ENCODE measurements around the gene SEMA6B. TPM values are rescaled to one million over a fixed set of nuclear protein-coding genes. Genes with fewer than 3 reads are reported as not detected.

The SEMA6B gene
- total and polyA plus RNA-seq, 4 donors, result 8.7 to 66.8 (median 38.9) TPM

GRCh38 chr19:4539693-4540581, 19.5 kb downstream of the SEMA6B start, which contains the start of gene LRG1:
LRG1 (minus strand) TSS chr19:4540036; CDS start chr19:4540013, 23 bp downstream.
- no peak for DNase-seq (ENCODE audit: low read depth in 4 of 6, low spot score in 6 of 6)
- Histone ChIP-seq H3K4me3 (ENCODE audit: low read depth, low read length) (no peak within 1 kb of the TSS), H3K36me3 (ENCODE audit: control insufficient read depth, insufficient read depth, low read length) (peaks cover 22% of the 10 kb centered on the region), H3K27ac (ENCODE audit: low read depth, low read length) (no peak within 1 kb of the TSS), H3K9me3 (ENCODE audit: control insufficient read depth, insufficient read depth, low read length) (no peaks in the 10 kb centered on the region), H3K4me1 (ENCODE audit: control insufficient read depth, insufficient read depth, low read length) (peaks cover 14% of the 10 kb centered on the region), H3K27me3 (ENCODE audit: control insufficient read depth, insufficient read depth, low read length) (no peaks in the 10 kb centered on the region)
- WGBS (ENCODE audit: insufficient coverage), result 72% methylated on average over 9 of the region's 14 CpGs

- H3K27me3 ChIP-seq (ENCODE audit: control insufficient read depth, insufficient read depth, low read length), result no peaks in the 10 kb centered on the region
- H3K4me1 ChIP-seq (ENCODE audit: control insufficient read depth, insufficient read depth, low read length), result peaks cover 21% of the 10 kb centered on the region
- whole genome bisulfite sequencing (ENCODE audit: insufficient coverage), result 92% methylated on average over 2 of the region's 3 CpGs
- no peak for DNase-seq (ENCODE audit: low read depth in 4 of 6, low spot score in 6 of 6)
- peaks cover 17% of the 10 kb centered on the region for H3K36me3 ChIP-seq (ENCODE audit: control insufficient read depth, insufficient read depth, low read length)
- no peaks in the 10 kb centered on the region for H3K9me3 ChIP-seq (ENCODE audit: control insufficient read depth, insufficient read depth, low read length)
- no peak overlapping the region for H3K27ac ChIP-seq (ENCODE audit: low read depth, low read length)
- H3K4me3 ChIP-seq (ENCODE audit: low read depth, low read length), result no peak overlapping the region
Observed at GRCh38 chr19:4539169-4539692, 20.3 kb downstream of the SEMA6B start.

- Histone ChIP-seq H3K36me3 (ENCODE audit: control insufficient read depth, insufficient read depth, low read length) (peaks cover 16% of the 10 kb centered on the region), H3K4me1 (ENCODE audit: control insufficient read depth, insufficient read depth, low read length) (peaks cover 24% of the 10 kb centered on the region), H3K27ac (ENCODE audit: low read depth, low read length) (no peak overlapping the region), H3K9me3 (ENCODE audit: control insufficient read depth, insufficient read depth, low read length) (no peaks in the 10 kb centered on the region), H3K4me3 (ENCODE audit: low read depth, low read length) (no peak overlapping the region), H3K27me3 (ENCODE audit: control insufficient read depth, insufficient read depth, low read length) (no peaks in the 10 kb centered on the region)
- WGBS (ENCODE audit: insufficient coverage), result 91% methylated on average over 13 of the region's 13 CpGs
- no peak for DNase-seq (ENCODE audit: low read depth in 4 of 6, low spot score in 6 of 6)
Observed at GRCh38 chr19:4538601-4538954, 20.9 kb downstream of the SEMA6B start.

- no peaks in the 10 kb centered on the region for H3K27me3 ChIP-seq (ENCODE audit: control insufficient read depth, insufficient read depth, low read length)
- H3K4me3 ChIP-seq (ENCODE audit: low read depth, low read length), result no peak overlapping the region
- no peaks in the 10 kb centered on the region for H3K9me3 ChIP-seq (ENCODE audit: control insufficient read depth, insufficient read depth, low read length)
- WGBS (ENCODE audit: insufficient coverage), result 75% methylated on average over 27 of the region's 27 CpGs
- peaks cover 24% of the 10 kb centered on the region for H3K4me1 ChIP-seq (ENCODE audit: control insufficient read depth, insufficient read depth, low read length)
- no peak for DNase-seq (ENCODE audit: low read depth in 4 of 6, low spot score in 6 of 6)
- H3K27ac ChIP-seq (ENCODE audit: low read depth, low read length), result no peak overlapping the region
- peaks cover 12% of the 10 kb centered on the region for H3K36me3 ChIP-seq (ENCODE audit: control insufficient read depth, insufficient read depth, low read length)
Observed at GRCh38 chr19:4537953-4538600, 21.4 kb downstream of the SEMA6B start.

GRCh38 chr19:4536798-4537197, 22.7 kb downstream of the SEMA6B start:
- H3K4me1 ChIP-seq (ENCODE audit: control insufficient read depth, insufficient read depth, low read length), result peaks cover 24% of the 10 kb centered on the region
- DNase-seq (ENCODE audit: low read depth in 4 of 6, low spot score in 6 of 6), result no peak
- H3K36me3 ChIP-seq (ENCODE audit: control insufficient read depth, insufficient read depth, low read length), result peaks cover 4% of the 10 kb centered on the region
- no peaks in the 10 kb centered on the region for H3K9me3 ChIP-seq (ENCODE audit: control insufficient read depth, insufficient read depth, low read length)
- H3K27ac ChIP-seq (ENCODE audit: low read depth, low read length), result no peak overlapping the region
- no peak overlapping the region for H3K4me3 ChIP-seq (ENCODE audit: low read depth, low read length)
- no peaks in the 10 kb centered on the region for H3K27me3 ChIP-seq (ENCODE audit: control insufficient read depth, insufficient read depth, low read length)
- 79% methylated on average over 3 of the region's 5 CpGs for WGBS (ENCODE audit: insufficient coverage)

- peak; percentile 28 to 94 (median 80) for DNase-seq (ENCODE audit: low read depth in 4 of 6, low spot score in 6 of 6)
- Histone ChIP-seq H3K27ac (ENCODE audit: low read depth, low read length) (no peak within 1 kb of the TSS), H3K4me1 (ENCODE audit: control insufficient read depth, insufficient read depth, low read length) (peaks cover 24% of the 10 kb centered on the region), H3K27me3 (ENCODE audit: control insufficient read depth, insufficient read depth, low read length) (no peaks in the 10 kb centered on the region), H3K4me3 (ENCODE audit: low read depth, low read length) (peak within 1 kb of the TSS; percentile 27), H3K9me3 (ENCODE audit: control insufficient read depth, insufficient read depth, low read length) (no peaks in the 10 kb centered on the region), H3K36me3 (ENCODE audit: control insufficient read depth, insufficient read depth, low read length) (peaks cover 8% of the 10 kb centered on the region)
- 4% methylated on average over 45 of the region's 49 CpGs for WGBS (ENCODE audit: insufficient coverage)
Observed at GRCh38 chr19:4534836-4535658, 24.4 kb downstream of the SEMA6B start, which contains the start of gene PLIN5. PLIN5 (minus strand) TSS chr19:4535224; CDS start chr19:4534074, 1,150 bp downstream.

- Histone ChIP-seq H3K4me1 (ENCODE audit: control insufficient read depth, insufficient read depth, low read length) (peaks cover 24% of the 10 kb centered on the region), H3K27me3 (ENCODE audit: control insufficient read depth, insufficient read depth, low read length) (no peaks in the 10 kb centered on the region), H3K4me3 (ENCODE audit: low read depth, low read length) (no peak overlapping the region), H3K36me3 (ENCODE audit: control insufficient read depth, insufficient read depth, low read length) (peaks cover 11% of the 10 kb centered on the region), H3K27ac (ENCODE audit: low read depth, low read length) (no peak overlapping the region), H3K9me3 (ENCODE audit: control insufficient read depth, insufficient read depth, low read length) (no peaks in the 10 kb centered on the region)
- DNase-seq (ENCODE audit: low read depth in 4 of 6, low spot score in 6 of 6), result no peak
- 94% methylated on average over 3 of the region's 9 CpGs for WGBS (ENCODE audit: insufficient coverage)
Observed at GRCh38 chr19:4533835-4534424, 25.6 kb downstream of the SEMA6B start.

GRCh38 chr19:4533334-4533733, 26.1 kb downstream of the SEMA6B start:
- no peak overlapping the region for H3K27ac ChIP-seq (ENCODE audit: low read depth, low read length)

More at GRCh38 chr19:4533334-4533733, 26.1 kb downstream of the SEMA6B start:
- peaks cover 11% of the 10 kb centered on the region for H3K36me3 ChIP-seq (ENCODE audit: control insufficient read depth, insufficient read depth, low read length)
- peaks cover 24% of the 10 kb centered on the region for H3K4me1 ChIP-seq (ENCODE audit: control insufficient read depth, insufficient read depth, low read length)
- 90% methylated on average over 9 of the region's 9 CpGs for WGBS (ENCODE audit: insufficient coverage)
- H3K4me3 ChIP-seq (ENCODE audit: low read depth, low read length), result no peak overlapping the region
- no peak for DNase-seq (ENCODE audit: low read depth in 4 of 6, low spot score in 6 of 6)
- no peaks in the 10 kb centered on the region for H3K9me3 ChIP-seq (ENCODE audit: control insufficient read depth, insufficient read depth, low read length)
- H3K27me3 ChIP-seq (ENCODE audit: control insufficient read depth, insufficient read depth, low read length), result no peaks in the 10 kb centered on the region
